Myocyte (in vitro differentiated cells): ENCODE measurements around the gene TMEM161A. TPM values are rescaled to one million over a fixed set of nuclear protein-coding genes. Genes with fewer than 3 reads are reported as not detected.
A peak's percentile ranks its signal among the peaks of the same experiment; 100 is the strongest.
"Not testable (repeated sequence)": the region's sequence is repeated elsewhere in the genome, so short reads cannot be mapped to it uniquely, and the experiment has no call there.

Source experiments
- DNase-seq: peaks from one replicate; pipeline ENCODE4 v3.0.0-alpha.2; 2012; ENCODE audit warnings: low read depth
- total RNA-seq: library from RNA; depleted of rRNA; stranded (reverse); fragments of >200 nt; gene quantifications from 2 replicates; pipeline ENCODE4 v1.2.3, GENCODE V29; 2014

TMEM161A gene
- total RNA-seq, 1 donor from 2014 or later, result 38.0 TPM

GRCh38 chr19:19122902-19123301 is 15.4 kb downstream of the TMEM161A start:
- DNase-seq, result no peak

DNA sequence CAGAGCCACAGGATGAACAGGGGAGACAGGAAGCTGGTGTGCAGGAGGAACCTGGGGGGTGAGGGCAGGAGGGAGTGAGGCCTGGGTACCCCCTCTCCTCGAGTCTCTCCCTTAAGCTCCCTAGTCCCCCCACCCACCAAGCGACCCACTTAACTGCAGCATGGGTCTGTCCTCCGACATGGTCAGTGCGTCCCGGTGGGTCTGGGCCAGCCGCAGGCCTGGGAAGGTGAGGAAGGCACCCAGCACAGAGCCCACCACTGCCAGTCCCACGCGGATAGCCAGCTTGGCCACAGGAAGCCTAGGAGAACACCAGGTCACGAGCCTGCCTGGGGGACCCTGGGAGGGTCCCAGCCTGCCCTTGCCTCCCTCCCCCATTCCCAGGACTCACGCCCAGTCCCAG is 16.9 kb downstream of the TMEM161A start:
- no peak for DNase-seq

DNA sequence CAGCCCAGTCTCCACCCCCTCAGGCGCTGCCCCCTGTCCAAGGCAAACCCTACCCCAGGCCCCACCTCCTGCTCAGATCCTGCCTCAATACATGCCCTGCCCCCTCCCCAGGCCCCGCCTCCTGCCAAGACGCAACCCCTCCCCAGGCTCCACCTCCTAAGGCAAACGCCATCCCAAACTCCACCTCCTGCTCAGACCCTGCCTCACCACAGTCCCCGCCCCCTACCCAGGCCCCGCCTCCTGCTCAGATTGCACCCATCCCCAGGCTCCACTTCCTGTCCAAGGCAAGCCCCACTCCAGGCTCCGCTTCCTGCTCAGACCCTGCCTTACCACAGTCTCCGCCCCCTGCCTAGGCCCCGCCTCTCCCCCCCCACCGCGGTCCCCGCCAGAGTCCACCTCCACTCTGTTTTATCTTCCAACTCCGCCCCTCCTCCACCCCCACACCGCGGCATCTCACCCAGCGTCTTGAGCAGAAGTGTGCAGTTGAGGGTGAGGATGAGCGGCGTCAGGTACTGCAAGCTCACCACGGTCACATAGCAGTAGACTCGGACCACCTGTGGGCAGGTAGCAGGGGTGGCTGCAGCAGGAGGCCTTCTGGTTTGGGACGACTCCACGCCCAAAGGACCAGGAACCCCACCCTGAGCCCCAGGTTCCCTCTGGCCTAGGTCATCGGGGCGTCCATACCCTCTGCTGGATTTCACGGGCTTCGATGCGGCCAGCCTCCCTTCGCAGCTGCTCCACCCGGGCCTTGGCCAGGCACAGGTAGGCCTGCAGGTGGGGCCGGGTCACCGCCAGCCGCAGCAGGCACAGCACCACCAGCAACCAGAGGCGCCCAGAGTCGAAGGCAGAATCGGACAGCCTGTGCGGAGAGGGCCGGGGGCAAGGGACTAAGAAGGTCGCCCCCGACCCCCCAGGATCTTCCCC is 17.7 kb downstream of the TMEM161A start:
- no peak for DNase-seq

GRCh38 chr19:19119325-19120237 is 18.7 kb downstream of the TMEM161A start:
- DNase-seq, result no peak

- no peak for DNase-seq
Measured at GRCh38 chr19:19115954-19116353, 22.3 kb downstream of the TMEM161A start.

DNA sequence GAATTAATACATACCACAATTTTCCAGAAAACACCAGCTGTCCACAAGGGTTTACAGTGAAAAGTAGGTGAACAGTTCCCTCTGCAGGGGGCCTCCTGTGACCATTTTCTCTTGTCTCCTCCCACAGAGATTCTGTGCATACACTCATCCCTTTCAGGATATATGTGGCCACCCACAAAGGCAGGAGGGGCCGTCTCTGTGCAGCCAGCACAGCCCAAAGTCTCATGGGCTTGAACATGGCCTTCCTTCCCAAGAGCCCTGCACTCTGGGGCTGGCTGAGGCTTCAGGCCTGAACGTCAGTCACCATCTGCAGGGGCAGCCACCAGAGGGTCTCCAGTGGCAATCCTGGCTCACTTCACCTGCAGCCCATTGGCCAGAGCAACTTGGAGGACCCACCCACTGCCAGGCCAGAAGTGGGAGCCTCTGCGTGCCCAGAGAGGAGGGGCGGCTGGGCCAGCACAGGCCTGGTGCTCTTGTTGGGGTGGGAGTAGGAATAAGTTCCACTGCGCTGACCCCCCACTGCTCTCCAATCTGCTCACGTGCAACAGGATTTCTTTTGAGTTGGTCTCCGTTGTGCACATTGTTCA is 25.1 kb downstream of the TMEM161A start:
- peak; percentile 29 for DNase-seq

DNA sequence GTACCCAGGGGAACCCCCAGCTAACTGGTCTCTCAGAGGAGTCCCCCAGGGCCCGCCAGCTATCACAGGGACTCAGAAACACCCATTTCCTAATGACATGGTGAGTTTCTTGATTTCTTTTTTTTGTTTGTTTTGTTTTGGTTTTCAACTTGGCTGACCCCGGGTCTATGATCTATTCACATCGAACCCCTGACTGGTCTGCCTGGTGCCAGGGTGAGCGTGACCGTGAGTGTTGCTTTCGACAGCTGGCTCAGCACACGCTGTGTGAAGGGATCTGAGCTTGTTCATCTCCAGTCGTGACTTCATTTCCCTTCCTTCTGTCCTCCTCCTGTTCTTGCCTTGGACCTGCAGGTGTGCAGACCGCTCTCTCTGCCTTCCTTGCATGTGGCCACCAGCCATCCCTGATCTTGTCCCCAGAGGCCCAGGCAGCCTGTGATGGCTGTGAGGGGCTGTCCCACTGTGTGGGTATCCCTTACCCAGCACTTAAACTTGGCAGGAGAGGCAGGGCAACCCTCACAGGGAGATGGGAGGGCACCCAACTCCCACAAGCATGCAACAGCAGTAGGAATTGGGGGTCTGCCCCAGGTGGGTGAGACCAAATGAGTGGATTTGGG is 26.2 kb downstream of the TMEM161A start:
- no peak for DNase-seq

GRCh38 chr19:19111136-19111835 is 27.0 kb downstream of the TMEM161A start:
- no peak for DNase-seq

DNA sequence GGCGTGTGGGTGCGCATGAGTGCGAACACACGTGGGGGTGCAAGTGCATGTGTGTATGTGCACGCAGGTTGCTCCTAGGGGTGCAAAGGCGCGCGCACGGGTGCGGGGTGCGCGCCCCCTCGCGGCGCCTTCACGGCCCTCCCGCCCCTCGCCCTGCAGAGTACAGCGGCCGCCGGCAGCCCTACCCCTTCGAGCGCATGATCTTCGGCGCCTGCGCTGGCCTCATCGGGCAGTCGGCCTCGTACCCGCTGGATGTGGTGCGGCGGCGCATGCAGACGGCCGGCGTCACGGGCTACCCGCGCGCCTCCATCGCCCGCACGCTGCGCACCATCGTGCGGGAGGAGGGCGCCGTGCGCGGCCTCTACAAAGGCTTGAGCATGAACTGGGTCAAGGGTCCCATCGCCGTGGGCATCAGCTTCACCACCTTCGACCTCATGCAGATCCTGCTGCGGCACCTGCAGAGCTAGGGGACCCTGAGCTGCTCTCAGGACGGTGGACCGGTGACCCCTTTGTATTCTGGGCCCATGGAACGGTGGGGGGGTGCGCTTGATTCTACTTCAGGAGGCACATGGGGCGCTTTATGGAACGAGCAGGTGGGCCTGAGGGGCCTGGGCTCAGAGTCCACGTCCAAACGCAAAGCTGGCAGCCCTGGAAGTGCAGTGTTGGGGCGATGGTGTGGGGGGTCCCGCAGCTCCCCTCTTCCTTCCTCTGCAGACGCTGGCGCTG is 27.7 kb downstream of the TMEM161A start:
- no peak for DNase-seq

DNA sequence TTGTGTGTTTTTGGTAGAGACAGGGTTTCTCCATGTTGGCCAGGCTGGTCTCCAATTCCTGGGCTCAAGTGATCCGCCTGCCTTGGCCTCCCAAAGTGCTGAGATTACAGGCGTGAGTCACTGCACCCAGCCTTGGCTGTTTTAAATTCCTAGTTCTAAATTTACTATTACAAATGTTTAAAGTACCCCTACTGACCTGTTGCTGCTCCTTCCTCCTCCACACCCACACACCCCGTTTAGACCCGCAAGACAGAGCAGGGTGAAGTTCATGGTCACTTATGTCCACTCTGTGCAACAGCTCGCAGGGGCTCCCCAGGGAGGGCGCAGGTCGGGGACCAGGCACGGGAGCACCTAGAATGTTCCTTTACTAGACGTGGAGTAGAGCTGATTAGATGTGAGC is 28.7 kb downstream of the TMEM161A start:
- peak; percentile 41 for DNase-seq

GRCh38 chr19:19107654-19108053 is 30.6 kb downstream of the TMEM161A start:
- DNase-seq, result no peak

DNA sequence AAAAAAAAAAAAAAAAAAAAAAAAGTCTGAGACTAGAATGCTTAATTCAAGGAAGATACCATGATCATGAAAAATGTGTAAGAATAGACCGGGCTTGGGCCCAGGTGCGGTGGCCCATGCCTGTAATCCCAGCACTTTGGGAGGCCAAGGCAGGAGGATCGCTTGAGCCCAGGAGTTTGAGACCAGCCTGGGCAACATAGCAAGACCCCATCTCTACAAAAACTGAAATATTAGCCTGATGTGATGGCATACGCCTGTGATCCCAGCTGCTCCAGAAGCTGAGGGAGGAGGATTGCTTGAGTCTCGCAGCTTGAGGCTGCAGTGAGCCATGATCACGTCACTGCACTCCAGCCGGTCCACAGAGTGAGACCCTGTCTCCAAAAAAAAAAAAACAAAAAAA is 31.3 kb downstream of the TMEM161A start:
- not testable (repeated sequence) for DNase-seq

GRCh38 chr19:19106056-19106551 is 32.2 kb downstream of the TMEM161A start:
- DNase-seq, result no peak

DNA sequence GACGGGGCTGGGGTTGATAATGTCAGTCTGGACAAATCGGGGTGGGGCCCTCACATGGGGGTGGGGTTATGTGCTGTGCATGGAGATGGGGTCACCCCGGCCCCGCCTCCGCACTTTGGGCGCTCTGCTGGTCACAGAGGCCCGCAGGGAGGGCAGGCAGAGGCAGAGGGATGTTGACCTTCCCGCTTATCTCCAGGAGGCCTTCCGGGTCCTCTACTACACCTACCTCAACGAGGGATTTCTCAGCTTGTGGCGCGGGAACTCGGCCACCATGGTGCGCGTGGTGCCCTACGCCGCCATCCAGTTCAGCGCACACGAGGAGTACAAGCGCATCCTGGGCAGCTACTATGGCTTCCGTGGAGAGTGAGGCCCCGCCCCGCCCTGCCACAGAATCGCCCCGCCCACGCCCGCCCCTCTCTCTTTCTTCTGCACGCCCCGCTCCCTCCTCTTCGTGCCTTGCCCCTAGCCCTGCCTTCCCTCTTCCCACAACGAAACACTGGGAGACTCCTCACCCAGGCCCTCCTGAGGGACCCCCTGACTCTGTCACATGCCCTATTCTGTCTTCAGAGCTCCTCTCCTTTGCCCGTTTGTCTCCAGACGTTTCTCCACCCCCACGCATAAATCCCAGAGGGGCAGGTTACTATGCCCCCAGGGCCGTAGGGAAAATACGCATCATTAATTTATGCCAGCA is 32.8 kb downstream of the TMEM161A start:
- no peak for DNase-seq

DNA sequence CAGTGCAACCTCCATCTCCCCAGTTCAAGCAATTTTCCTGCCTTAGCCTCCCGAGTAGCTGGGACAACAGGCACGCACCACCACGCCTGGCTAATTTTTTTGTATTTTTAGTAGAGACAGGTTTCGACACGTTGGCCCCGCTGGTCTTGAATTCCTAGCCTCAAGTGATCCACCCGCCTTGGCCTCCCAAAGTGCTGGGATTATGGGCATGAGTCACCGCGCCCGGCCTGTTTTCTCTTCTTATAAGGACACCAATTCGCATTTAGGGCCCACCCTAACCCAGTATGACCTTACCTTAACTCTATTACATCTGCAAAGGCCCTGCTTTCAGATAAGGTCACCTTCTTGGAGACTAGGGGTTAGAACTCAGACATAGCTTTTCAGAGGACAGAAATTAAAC is 35.1 kb downstream of the TMEM161A start:
- DNase-seq, result no peak

GRCh38 chr19:19102566-19102965 is 35.7 kb downstream of the TMEM161A start:
- DNase-seq, result not testable (repeated sequence)

DNA sequence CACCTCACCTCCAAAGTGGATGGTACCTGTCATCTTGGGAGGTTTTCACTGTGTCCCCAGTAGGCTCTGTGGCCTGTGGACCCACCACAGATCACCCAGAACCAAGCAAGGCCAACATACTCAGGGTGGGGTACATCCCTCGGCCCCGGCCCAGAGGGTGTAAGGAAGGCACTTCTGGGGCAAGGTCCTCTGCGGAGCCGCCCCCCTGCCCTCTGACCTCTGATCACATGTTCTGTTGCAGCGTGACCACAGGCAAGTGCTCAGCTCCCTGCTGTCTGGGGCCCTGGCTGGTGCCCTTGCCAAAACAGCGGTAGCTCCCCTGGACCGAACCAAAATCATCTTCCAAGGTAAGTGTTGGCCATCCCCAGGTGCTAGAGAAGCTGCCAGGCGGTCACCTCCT is 36.7 kb downstream of the TMEM161A start:
- DNase-seq, result no peak

DNA sequence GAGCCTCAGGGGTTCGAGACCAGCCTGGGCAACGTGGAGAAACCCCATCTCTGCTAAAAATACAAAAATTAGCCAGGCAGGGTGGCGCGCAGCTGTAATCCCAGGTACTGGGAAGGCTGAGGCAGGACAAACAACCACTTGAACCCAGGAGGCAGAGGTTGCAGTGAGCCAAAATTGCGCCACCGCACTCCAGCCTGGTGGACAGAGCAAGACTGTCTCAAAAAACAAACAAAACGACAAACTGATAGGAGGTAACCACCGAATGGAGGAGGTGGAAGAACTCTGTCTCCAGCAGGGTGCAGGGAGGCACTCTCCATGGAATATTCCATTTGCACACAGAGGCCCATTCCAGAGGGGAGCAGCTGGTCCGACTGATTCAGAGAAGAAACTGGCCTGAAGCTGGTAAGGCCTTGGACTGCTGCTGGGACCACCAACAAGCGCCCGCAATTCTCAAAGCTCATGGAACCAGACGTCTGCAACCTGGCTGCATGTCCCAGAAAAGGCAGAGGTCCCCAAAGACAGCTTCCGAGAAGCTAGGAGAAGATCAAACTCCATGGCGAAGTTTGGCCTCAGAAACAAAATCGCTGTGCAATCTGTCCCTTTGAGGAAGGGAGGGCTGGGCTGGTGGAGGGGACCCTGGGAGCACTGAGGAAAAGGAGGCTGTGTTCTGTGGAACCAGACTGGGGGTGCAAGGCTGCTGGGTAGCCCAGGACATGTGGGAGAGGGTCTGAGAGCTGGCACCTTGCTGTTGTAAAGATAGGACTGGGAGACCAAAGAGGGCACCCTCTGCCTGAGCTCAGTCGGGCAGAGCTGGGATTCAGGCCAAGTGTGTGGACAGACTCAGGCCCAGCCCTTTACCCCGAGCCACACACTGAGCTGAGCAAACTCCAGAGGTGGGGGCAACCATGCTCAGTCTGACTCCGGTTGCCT is 39.3 kb downstream of the TMEM161A start:
- DNase-seq, result peak; percentile 50
